Smooth muscle cell (in vitro differentiated cells): ENCODE measurements around the gene PDE8A. TPM values are rescaled to one million over a fixed set of nuclear protein-coding genes. Genes with fewer than 3 reads are reported as not detected.

Experiments used
- DNase-seq: peaks from one replicate; lab custom pipeline; 2025; ENCODE audit not compliant: unreplicated experiment; lab: John Stamatoyannopoulos, UW
- H2AFZ ChIP-seq: fragments of 200-600 bp; sonication (generic); 2 replicates; pipeline ENCODE4 v1.6.0; 2016; ENCODE audit warnings: antibody characterized with exemption, low read depth, mild to moderate bottlenecking
- H3F3A ChIP-seq: fragments of 200-600 bp; sonication (generic); 2 replicates; pipeline ENCODE4 v1.6.0; 2017; ENCODE audit warnings: antibody characterized with exemption, low read depth
- H3K27ac ChIP-seq: fragments of 200-600 bp; sonication (generic); 2 replicates; pipeline ENCODE4 v1.5.1; 2016; ENCODE audit warnings: low read depth, mild to moderate bottlenecking
- H3K27me3 ChIP-seq: fragments of 200-600 bp; sonication (generic); 2 replicates; pipeline ENCODE4 v1.6.1; 2016; ENCODE audit warnings: low read depth, mild to moderate bottlenecking
- H3K36me3 ChIP-seq: fragments of 200-600 bp; sonication (generic); 2 replicates; pipeline ENCODE4 v1.5.1; 2016; ENCODE audit warnings: low read depth
- H3K4me1 ChIP-seq: fragments of 200-600 bp; sonication (generic); 2 replicates; pipeline ENCODE4 v1.5.1; 2016; ENCODE audit warnings: low read depth
- H3K4me2 ChIP-seq: fragments of 200-600 bp; sonication (generic); 2 replicates; pipeline ENCODE4 v1.6.0; 2016; ENCODE audit warnings: mild to moderate bottlenecking
- H3K4me3 ChIP-seq: fragments of 200-600 bp; sonication (generic); 2 replicates; pipeline ENCODE4 v1.5.1; 2016; ENCODE audit warnings: mild to moderate bottlenecking
- H3K79me2 ChIP-seq: fragments of 200-600 bp; sonication (generic); 2 replicates; pipeline ENCODE4 v1.6.0; 2016; ENCODE audit warnings: low read depth, mild to moderate bottlenecking
- H3K9ac ChIP-seq: fragments of 200-600 bp; sonication (generic); 2 replicates; pipeline ENCODE4 v1.6.0; 2016; ENCODE audit warnings: low read depth
- H3K9me3 ChIP-seq: fragments of 200-600 bp; sonication (generic); replicated peaks from 2 replicates; pipeline ENCODE4 v1.5.1; 2016; ENCODE audit warnings: low read depth
- H4K20me1 ChIP-seq: fragments of 200-600 bp; sonication (generic); 2 replicates; pipeline ENCODE4 v1.6.0; 2016; ENCODE audit warnings: low read depth
- WGBS: methylation state at CpG from one replicate; pipeline ENCODE4 v1.1.7; 2016; ENCODE audit warnings: low lambda C conversion rate; 5-methylcytosine and 5-hydroxymethylcytosine counted together
- polyA plus RNA-seq: library from polyadenylated mRNA; unstranded; fragments of >200 nt; fragmentation: Nextera tagmentation; extraction: Ambion mirVana; gene quantifications from 2 replicates; pipeline ENCODE4 v1.2.1, GENCODE V29; 2016
- total RNA-seq: library from RNA; depleted of rRNA; stranded (reverse); fragments of >200 nt; gene quantifications from 2 replicates; pipeline ENCODE4 v1.2.3, GENCODE V29; 2014
- TF ChIP-seq, protein P1 (sequence below): fragments of 200-600 bp; sonication (generic); IDR thresholded peaks from 2 replicates; pipeline ENCODE4 v1.5.1; 2017; ENCODE audit warnings: borderline replicate concordance, mild to moderate bottlenecking, antibody characterized with exemption; ENCODE audit not compliant: insufficient read depth, poor library complexity, severe bottlenecking

PDE8A gene
- total and polyA plus RNA-seq, 2 experiments from 2014 or later = 5.5 to 19.8 TPM

DNA sequence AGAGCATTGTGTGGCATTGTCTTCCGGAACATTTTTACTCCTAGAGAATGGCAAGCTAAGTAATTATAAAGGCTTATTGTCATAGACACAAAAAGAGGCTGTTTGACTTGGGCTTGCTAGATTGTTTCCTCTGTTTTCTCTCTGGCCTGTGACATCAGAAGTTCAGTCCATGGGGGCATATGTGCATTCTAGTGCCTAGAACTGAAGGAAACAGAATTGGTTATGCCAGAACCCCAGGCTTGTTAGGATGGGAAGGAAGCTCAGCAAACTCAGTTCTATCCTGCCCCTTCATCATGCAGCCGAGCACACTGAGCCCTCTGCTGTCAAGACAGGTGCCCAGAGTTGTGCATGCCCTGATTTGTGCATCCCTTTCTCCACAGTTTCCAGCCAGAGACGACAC lies 131.3 kb downstream of the PDE8A start:
- WGBS = 64% methylated on average over 3 of the region's 3 CpGs
- DNase-seq = no peak
- no peaks in the 10 kb centered on the region for H3K4me1 ChIP-seq

DNA sequence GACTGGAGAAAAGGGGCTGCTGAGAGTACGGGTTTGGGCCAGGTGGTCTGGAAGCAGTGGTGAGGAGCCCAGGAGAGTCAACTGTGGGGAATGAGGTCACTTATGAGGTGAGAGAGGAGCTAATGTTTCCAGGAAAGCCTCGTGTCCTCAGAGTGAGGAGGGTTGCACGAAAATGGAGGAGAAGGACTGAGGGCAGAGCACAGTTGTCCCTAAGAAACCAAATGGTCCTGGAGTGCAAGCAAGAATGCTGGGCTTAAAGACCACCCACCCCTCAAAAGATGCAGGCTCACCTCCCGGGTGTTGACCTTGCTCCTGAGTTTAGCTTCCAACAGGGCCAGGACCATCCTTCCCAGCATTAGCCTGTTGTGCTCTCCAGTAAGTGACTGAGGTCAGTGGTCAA lies 133.2 kb downstream of the PDE8A start:
- H3K27me3 ChIP-seq = no peaks in the 10 kb centered on the region
- H4K20me1 ChIP-seq = no peaks in the 10 kb centered on the region
- no peak overlapping the region for H3K4me2 ChIP-seq
- WGBS = 97% methylated on average over 2 of the region's 4 CpGs
- no peak overlapping the region for H2AFZ ChIP-seq
- TF ChIP-seq, protein P1, sequence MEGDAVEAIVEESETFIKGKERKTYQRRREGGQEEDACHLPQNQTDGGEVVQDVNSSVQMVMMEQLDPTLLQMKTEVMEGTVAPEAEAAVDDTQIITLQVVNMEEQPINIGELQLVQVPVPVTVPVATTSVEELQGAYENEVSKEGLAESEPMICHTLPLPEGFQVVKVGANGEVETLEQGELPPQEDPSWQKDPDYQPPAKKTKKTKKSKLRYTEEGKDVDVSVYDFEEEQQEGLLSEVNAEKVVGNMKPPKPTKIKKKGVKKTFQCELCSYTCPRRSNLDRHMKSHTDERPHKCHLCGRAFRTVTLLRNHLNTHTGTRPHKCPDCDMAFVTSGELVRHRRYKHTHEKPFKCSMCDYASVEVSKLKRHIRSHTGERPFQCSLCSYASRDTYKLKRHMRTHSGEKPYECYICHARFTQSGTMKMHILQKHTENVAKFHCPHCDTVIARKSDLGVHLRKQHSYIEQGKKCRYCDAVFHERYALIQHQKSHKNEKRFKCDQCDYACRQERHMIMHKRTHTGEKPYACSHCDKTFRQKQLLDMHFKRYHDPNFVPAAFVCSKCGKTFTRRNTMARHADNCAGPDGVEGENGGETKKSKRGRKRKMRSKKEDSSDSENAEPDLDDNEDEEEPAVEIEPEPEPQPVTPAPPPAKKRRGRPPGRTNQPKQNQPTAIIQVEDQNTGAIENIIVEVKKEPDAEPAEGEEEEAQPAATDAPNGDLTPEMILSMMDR = no peak
- DNase-seq = no peak
- H3K4me1 ChIP-seq = no peaks in the 10 kb centered on the region
- no peak overlapping the region for H3K4me3 ChIP-seq
- H3F3A ChIP-seq = no peaks in the 10 kb centered on the region
- H3K9me3 ChIP-seq = no peaks in the 10 kb centered on the region
- H3K36me3 ChIP-seq = no peaks in the 10 kb centered on the region
- no peak overlapping the region for H3K27ac ChIP-seq
- no peaks in the 10 kb centered on the region for H3K79me2 ChIP-seq
- H3K9ac ChIP-seq = no peak overlapping the region

More for the DNA sequence above, 131.3 kb downstream of the PDE8A start:
- Histone ChIP-seq H4K20me1 (no peaks in the 10 kb centered on the region), H3K4me3 (no peak overlapping the region), H3K4me2 (no peak overlapping the region), H3K9me3 (no peaks in the 10 kb centered on the region), H3K79me2 (no peaks in the 10 kb centered on the region), H2AFZ (no peak overlapping the region), H3K27me3 (no peaks in the 10 kb centered on the region), H3F3A (no peaks in the 10 kb centered on the region), H3K27ac (no peak overlapping the region), H3K36me3 (no peaks in the 10 kb centered on the region), H3K9ac (no peak overlapping the region)
- TF ChIP-seq, protein P1 = no peak

DNA sequence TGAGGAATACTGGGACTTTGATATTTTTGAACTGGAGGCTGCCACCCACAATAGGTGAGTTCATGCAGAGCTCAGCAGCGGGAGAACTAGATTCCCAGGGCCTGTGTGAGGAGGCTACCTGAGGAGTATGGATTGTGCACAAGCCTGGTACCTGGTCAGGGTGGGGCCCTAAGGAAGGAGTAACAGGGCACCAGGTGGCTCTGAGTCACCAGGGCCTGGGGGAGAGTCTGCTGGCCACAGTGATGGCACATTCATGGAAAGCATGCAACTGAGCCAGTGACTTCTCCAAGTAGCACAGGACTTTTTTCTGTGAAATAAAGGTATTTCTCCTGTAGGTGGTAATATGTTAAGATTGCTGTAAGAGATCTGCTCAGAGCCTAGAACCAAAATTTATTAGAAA lies 134.4 kb downstream of the PDE8A start:
- TF ChIP-seq, protein P1 = no peak
- Histone ChIP-seq H3K4me1 (no peaks in the 10 kb centered on the region), H3K27me3 (no peaks in the 10 kb centered on the region), H3K9ac (no peak overlapping the region), H3K27ac (no peak overlapping the region), H3K9me3 (no peaks in the 10 kb centered on the region), H3K36me3 (no peaks in the 10 kb centered on the region), H3F3A (no peaks in the 10 kb centered on the region), H3K4me2 (no peak overlapping the region), H3K4me3 (no peak overlapping the region), H2AFZ (no peak overlapping the region), H4K20me1 (no peaks in the 10 kb centered on the region), H3K79me2 (no peaks in the 10 kb centered on the region)
- 74% methylated on average over 1 of the region's 1 CpG for WGBS
- DNase-seq = no peak

DNA sequence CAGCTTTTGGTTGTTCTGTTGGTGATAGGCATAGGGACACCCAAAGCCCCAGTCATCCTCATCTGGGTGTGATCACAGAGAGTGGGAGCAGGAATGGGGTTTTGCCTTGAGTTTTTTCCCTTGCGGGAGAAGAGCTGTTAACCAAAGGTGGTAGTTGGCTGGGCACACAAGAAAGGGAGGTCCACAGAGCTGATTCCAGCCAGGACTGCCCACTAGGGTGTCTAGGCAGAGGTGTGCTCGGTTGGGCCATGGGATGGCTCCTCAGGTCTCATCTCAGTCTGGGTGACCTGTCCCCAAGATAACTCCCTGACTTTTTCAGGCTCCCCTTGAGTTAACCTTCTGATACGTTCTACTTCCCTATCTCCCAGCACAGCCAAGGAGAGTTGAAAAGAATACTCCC lies 134.8 kb downstream of the PDE8A start:
- 98% methylated on average over 3 of the region's 3 CpGs for WGBS
- no peak for DNase-seq
- Histone ChIP-seq H4K20me1 (no peaks in the 10 kb centered on the region), H3F3A (no peaks in the 10 kb centered on the region), H3K27me3 (no peaks in the 10 kb centered on the region), H2AFZ (no peak overlapping the region), H3K9me3 (no peaks in the 10 kb centered on the region), H3K27ac (no peak overlapping the region), H3K4me3 (no peak overlapping the region), H3K9ac (no peak overlapping the region), H3K4me2 (no peak overlapping the region), H3K4me1 (no peaks in the 10 kb centered on the region), H3K36me3 (no peaks in the 10 kb centered on the region), H3K79me2 (no peaks in the 10 kb centered on the region)
- TF ChIP-seq, protein P1 = no peak
